HG03460 (cell line): ENCODE measurements around the gene ACAP2.
"Not testable (repeated sequence)": the region's sequence is repeated elsewhere in the genome, so short reads cannot be mapped to it uniquely, and the experiment has no call there.

Source experiments
- ATAC-seq: cut with Tn5 transposase; IDR thresholded peaks from one replicate; pipeline ENCODE4 v1.9.1; 2021; ENCODE audit not compliant: unreplicated experiment

ACAP2 gene

GRCh38 chr3:195394700-195395099 is 48.1 kb downstream of the ACAP2 start:
- no peak for ATAC-seq

GRCh38 chr3:195394024-195394423 is 48.8 kb downstream of the ACAP2 start:
- ATAC-seq, result no peak

- peak; percentile 65 for ATAC-seq
These were observed 54.4 kb downstream of the ACAP2 start for GRCh38 chr3:195388380-195388779.

- no peak for ATAC-seq
These were observed 56.1 kb downstream of the ACAP2 start for GRCh38 chr3:195386739-195387138.

GRCh38 chr3:195385526-195385925 is 57.3 kb downstream of the ACAP2 start:
- ATAC-seq, result no peak

GRCh38 chr3:195384952-195385351 is 57.9 kb downstream of the ACAP2 start:
- ATAC-seq, result no peak

GRCh38 chr3:195372220-195372619 is 70.6 kb downstream of the ACAP2 start:
- ATAC-seq, result no peak

GRCh38 chr3:195366200-195366925 is 76.5 kb downstream of the ACAP2 start:
- ATAC-seq, result no peak

GRCh38 chr3:195365371-195365770 is 77.4 kb downstream of the ACAP2 start:
- no peak for ATAC-seq

- not testable (repeated sequence) for ATAC-seq
These were observed 85.0 kb downstream of the ACAP2 start for GRCh38 chr3:195357797-195358196.

GRCh38 chr3:195356151-195357086 is 86.4 kb downstream of the ACAP2 start:
- no peak for ATAC-seq

GRCh38 chr3:195354009-195354408 is 88.8 kb downstream of the ACAP2 start:
- ATAC-seq, result not testable (repeated sequence)

- ATAC-seq, result no peak
These were observed 89.8 kb downstream of the ACAP2 start for GRCh38 chr3:195352895-195353488.

GRCh38 chr3:195348426-195349115 is 94.2 kb downstream of the ACAP2 start:
- no peak for ATAC-seq

GRCh38 chr3:195337747-195338146 is 105.1 kb downstream of the ACAP2 start:
- no peak for ATAC-seq

- no peak for ATAC-seq
These were observed 107.9 kb downstream of the ACAP2 start for GRCh38 chr3:195334967-195335366.

- no peak for ATAC-seq
These were observed 123.8 kb downstream of the ACAP2 start for GRCh38 chr3:195319060-195319459.

- ATAC-seq, result no peak
These were observed 130.1 kb downstream of the ACAP2 start for GRCh38 chr3:195312714-195313113.

GRCh38 chr3:195307711-195308110 is 135.1 kb downstream of the ACAP2 start:
- ATAC-seq, result no peak

GRCh38 chr3:195306369-195306768 is 136.5 kb downstream of the ACAP2 start:
- no peak for ATAC-seq

- ATAC-seq, result no peak
These were observed 140.4 kb downstream of the ACAP2 start for GRCh38 chr3:195302431-195302830.
